GM19468 (cell line): Measurements from ENCODE around the gene GIGYF2.
"Not testable (repeated sequence)": the region's sequence is repeated elsewhere in the genome, so short reads cannot be mapped to it uniquely, and the experiment has no call there.

Experiments used
- ATAC-seq: cut with Tn5 transposase; IDR thresholded peaks from one replicate; pipeline ENCODE4 v1.9.1; 2021; ENCODE audit warnings: mild to moderate bottlenecking, moderate library complexity, moderate number of reproducible peaks; ENCODE audit not compliant: unreplicated experiment; ENCODE audit errors: extremely low read depth

Gene GIGYF2

GRCh38 chr2:232697059-232697806, at the start of gene GIGYF2:
GIGYF2 (plus strand) TSS chr2:232697331; CDS start chr2:232735198, 37,867 bp downstream.
- ATAC-seq = peak; percentile 86

DNA sequence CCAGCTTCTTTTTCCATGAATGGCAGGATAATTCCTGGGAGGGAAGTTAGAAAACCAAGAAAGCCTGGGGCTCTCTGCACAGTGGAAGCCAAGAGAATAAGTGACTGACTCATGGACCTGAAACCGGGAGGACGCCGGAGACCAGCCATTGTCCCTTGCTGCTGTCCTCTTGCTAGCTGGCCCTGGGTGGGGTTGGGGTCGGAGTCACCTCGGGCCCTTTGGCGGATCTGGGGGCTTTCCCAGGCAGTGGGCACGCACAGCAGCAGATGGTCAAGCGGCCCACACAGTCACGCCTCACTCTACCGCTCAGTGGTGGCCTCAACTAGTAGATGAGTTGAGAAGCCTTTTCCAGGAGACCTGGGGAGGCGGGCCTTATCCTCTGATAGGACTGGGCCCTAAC, 48.1 kb upstream of the GIGYF2 start:
- no peak for ATAC-seq

DNA sequence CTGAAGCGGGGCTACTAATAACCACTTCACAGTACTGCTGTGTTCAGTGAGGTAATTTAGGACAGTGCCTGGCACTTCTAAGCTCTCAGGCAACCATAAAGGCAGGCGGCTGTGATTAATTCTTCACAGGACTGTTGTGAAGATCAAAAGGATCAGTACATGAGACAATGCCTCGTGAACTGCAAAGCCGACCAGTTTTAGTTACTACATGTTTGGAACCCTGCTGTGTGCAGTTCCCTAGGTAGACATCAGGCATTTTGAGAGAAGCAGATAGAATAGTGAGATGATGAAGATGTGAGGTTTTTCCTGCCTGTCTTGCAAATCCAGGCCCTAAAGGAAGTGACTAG, 44.7 kb upstream of the GIGYF2 start:
- no peak for ATAC-seq

DNA sequence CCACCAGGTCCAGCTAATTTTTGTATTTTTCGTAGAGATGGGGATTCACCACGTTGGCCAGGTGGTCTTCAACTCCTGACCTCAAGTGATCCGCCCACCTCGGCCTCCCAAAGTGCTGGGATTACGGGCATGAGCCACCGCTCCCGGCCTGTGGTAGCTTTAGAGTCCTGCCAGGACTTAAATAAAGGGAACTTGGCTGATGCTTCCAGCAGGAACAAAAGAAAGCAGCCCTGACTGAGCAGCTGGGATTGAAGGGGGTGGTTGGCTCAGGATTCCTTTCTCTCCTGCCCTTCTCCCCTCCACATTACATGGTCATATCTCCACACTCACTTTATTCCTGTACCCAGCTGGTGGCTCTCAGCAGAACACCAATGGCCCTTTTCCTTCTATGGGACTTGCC, 43.7 kb upstream of the GIGYF2 start:
- ATAC-seq = no peak

- no peak for ATAC-seq
Measured at GRCh38 chr2:232655392-232655791, 41.7 kb upstream of the GIGYF2 start.

DNA sequence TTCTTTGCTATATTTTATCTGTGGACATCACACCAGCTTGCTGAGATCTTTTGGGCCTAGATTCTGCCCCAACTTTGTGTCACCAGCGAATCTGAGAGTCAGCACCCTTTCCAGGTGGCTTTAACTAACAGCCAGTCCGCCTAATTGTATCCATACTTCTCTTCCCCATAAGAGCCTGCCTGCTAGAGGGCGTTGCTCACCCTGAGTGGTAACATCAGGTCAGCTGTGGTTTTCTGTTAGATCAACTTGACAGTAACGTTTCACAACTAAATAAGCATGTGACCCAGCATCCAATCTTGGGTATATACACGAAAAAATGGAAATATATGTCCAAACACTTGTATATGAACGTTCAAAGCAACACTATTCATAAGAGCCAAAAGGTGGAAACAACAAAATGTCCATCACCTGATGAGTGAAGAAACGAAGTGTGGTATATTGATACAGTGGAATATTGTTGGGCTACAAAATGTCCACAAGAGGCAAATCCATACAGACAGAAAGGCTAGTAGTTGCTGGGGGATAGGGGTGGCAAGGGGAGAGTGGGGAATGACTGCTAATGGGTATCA, 38.8 kb upstream of the GIGYF2 start:
- ATAC-seq = no peak

GRCh38 chr2:232659359-232659758, 37.8 kb upstream of the GIGYF2 start:
- ATAC-seq = no peak

- no peak for ATAC-seq
Measured at GRCh38 chr2:232662486-232663260, 34.5 kb upstream of the GIGYF2 start.

- ATAC-seq = no peak
Measured at GRCh38 chr2:232666051-232666805, 30.9 kb upstream of the GIGYF2 start.

GRCh38 chr2:232667989-232668583, 29.0 kb upstream of the GIGYF2 start:
- ATAC-seq = no peak

DNA sequence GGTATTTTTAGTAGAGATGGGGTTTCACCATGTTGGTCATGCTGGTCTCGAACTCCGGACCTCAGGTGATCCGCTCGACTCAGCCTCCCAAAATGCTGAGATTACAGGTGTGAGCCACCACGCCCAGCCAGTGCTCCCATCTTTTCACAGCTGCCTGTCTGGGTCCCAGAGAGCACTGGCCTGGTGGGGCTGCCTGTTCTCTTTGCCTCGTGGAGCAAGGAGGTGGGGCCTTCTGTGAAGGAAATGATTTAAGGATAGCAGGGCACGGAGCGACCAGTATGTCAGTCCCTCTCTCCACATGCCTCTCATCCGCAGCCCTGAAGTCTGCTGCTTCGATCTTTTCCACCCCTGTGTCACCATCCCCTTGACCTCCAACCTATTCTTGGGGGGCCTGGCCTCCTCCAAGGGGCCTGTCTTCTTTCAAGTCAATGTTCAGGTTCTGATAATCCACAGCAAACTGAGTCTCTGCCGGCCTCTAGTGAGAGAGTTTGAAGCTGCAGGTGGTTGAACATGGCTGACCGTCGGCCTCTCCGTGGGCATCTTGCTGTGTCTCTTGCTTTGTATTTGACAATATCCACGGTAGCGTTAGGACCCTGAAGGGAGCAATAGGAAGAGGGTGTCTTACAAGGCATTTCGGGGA, 28.2 kb upstream of the GIGYF2 start:
- ATAC-seq = no peak

GRCh38 chr2:232672588-232672987, 24.5 kb upstream of the GIGYF2 start:
- no peak for ATAC-seq

DNA sequence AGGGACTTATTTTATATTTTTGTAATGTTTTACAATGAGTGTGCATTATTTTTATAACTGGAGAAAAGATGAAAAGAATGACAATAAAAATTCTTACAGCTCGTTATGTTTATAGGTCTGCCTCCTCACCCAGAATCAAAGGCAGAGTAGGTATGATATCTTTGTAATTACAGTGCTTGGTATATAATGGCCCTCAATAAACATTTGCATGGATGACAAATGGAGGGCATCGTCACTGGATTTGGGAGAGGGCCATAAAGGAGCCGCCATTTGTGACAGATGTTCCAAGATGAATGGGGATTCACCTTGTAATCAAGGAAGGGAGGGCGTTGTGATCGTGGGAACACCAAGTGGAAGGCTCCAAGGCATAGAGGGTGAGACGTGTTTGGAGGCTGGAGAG, 22.6 kb upstream of the GIGYF2 start:
- ATAC-seq = no peak

GRCh38 chr2:232675381-232675780, 21.8 kb upstream of the GIGYF2 start:
- ATAC-seq = no peak

DNA sequence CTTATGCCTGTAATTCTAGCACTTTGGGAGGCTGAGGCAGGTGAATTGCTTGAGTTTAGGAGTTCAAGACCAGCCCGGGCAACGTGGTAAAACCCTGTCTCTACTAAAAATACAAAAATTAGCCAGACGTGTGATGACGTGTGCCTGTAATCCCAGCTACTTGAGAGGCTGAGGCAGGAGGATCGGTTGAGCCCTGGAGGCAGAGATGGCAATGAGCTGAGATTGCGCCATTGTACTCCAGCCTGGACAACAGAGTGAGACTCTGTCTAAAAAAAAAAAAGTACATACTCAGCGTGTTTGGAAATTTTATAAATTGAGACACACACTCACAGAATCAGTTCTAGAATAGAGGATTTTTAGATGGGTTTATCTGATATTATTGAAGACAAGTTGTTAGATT, 17.1 kb upstream of the GIGYF2 start:
- no peak for ATAC-seq

GRCh38 chr2:232681527-232681926, 15.6 kb upstream of the GIGYF2 start:
- no peak for ATAC-seq

GRCh38 chr2:232683368-232683767, 13.8 kb upstream of the GIGYF2 start:
- ATAC-seq = no peak

DNA sequence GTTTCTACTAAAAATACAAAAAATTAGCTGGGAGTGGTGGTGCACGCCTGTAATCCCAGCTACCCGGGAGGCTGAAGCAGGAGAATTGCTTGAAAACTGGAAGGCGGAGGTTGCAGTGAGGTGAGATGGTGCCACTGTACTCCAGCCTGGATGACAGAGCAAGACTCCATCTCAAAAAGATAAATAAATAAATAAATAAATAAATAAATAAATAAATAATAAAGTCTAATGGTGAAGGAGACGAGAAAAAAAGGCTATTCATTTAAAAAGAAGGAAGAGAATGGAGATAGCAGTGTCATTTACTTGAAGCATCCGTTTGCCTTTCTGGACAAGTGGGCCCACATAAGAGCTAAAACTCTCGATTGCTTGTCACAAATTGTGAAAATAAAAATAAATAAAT, 11.7 kb upstream of the GIGYF2 start:
- ATAC-seq = not testable (repeated sequence)

DNA sequence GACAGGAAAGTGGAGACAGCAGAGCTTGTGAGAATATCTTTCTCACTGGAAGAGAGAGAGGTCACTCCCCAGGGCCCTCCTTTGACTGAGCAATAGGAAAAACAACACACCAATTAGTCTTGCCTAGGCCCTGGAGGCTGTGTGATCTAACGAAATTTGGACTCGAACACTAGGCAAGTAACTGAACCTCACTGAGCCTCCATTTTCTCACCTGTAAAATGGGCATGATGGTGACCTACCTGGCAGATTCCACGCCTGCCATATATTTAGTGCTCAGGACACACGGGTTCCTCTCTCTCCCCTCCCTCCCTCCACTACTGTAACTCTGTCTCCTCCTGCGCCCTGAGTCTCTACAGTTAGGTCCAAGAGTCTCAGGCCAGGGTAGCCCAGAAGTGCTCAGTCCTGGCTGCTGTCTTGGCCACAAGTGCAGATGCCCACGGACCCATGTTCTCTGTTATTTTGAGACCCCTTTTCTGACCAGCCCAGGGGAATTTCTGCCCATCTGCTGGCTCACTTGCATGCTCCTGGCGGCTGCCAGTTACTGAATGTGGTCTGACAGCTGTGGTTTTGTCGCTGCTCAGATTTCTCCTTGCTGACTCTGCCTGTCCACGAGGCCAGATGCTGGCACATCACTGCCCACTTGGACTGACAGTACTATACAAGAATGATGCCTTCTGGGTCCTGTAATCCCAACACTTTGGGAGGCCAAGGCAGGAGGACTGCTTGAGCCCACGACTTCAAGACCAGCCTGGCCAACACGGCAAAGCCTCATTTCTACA, 9.6 kb upstream of the GIGYF2 start:
- ATAC-seq = no peak
